Tibial artery (tissue), 4 donors: ENCODE results near the gene TAC4.
A peak's percentile ranks its signal among the peaks of the same experiment; 100 is the strongest.

Experiments
- DNase-seq, 2 donors: peaks; one replicate each; pipeline ENCODE4 v3.0.0-alpha.2; 2019
- H3K27ac ChIP-seq, 2 donors: fragments of 200-600 bp; sonication (generic) in 1 of 2; 1 replicate in 1 of 2; 2 replicates in 1 of 2; pipeline ENCODE4 v1.5.1; 2018 to 2019; ENCODE audit warnings: mild to moderate bottlenecking in 1 of 2
- H3K27me3 ChIP-seq, 2 donors: fragments of 200-600 bp; sonication (generic) in 1 of 2; one replicate each; pipeline versions ENCODE4 v1.5.1 to v1.6.0; 2016 to 2019
- H3K36me3 ChIP-seq, 3 donors: fragments of 200-600 bp; sonication (generic) in 2 of 3; one replicate each; pipeline ENCODE4 v1.5.1; 2016 to 2019; ENCODE audit warnings: mild to moderate bottlenecking in 2 of 3
- H3K4me1 ChIP-seq, 4 donors: fragments of 200-600 bp; sonication (generic) in 2 of 4; 1 replicate in 3 of 4; 2 replicates in 1 of 4; pipeline ENCODE4 v1.5.1; 2016 to 2019
- H3K4me3 ChIP-seq, 2 donors: fragments of 200-600 bp; sonication (generic) in 1 of 2; 1 replicate in 1 of 2; 2 replicates in 1 of 2; pipeline ENCODE4 v1.5.1; 2018 to 2019; ENCODE audit warnings: mild to moderate bottlenecking in 2 of 2
- H3K9me3 ChIP-seq, 3 donors: fragments of 200-600 bp; sonication (generic) in 1 of 3; one replicate each; pipeline ENCODE4 v1.5.1; 2016 to 2019
- intact Hi-C: fragments of 100-400 bp; cut with DNase I; formaldehyde crosslinking; loops from one replicate; pipeline ENCODE4 v1.15.0; 2023; ENCODE audit warnings: low total_unique reads
- TF ChIP-seq, protein P1 (sequence below), 2 experiments: fragments of 200-600 bp in 1 of 2; fragments of 450-650 bp in 1 of 2; IDR thresholded peaks; one replicate each; pipeline ENCODE4 v1.5.1; 2017 to 2019; ENCODE audit warnings: antibody characterized with exemption in 2 of 2, mild to moderate bottlenecking in 1 of 2, moderate library complexity in 1 of 2

TAC4 gene

DNA sequence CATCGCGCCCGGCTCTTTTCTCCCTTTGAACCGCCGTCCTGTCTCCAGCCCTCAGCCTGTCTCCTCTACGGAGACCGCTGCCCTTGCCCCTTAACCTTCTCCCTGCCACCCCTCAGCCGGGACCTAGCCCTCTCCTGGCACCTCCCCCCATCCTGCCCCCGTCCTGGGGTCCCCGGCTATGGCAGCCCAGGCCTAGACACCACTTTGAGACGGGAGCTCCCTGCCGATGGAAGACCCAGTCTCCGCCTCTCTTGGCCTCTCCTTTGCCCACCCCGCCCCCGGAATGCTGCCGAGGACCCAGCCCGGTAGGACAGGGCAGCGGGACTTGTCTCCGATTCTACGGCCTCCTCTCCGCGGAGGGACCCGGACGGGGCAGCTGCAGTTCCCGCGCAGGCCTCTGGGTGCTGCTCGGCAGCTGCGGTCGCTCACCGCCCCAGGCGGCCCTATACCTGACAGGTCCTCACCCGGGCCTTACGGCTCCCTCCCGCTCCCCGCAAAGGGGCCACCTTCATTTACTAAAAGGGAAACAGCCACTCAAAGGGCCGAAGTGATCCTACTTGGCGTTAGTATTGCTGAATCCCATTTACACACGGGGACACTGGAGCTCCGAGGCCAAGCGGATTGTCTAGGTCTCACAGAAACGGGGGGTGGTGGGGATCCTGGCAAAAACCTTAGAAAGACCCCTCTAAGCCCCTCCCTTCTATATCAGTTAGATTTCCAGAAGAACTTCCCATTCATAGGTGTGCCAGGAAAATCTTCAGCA is 32.6 kb upstream of the TAC4 start:
- H3K4me3 ChIP-seq: no peak overlapping the region

DNA sequence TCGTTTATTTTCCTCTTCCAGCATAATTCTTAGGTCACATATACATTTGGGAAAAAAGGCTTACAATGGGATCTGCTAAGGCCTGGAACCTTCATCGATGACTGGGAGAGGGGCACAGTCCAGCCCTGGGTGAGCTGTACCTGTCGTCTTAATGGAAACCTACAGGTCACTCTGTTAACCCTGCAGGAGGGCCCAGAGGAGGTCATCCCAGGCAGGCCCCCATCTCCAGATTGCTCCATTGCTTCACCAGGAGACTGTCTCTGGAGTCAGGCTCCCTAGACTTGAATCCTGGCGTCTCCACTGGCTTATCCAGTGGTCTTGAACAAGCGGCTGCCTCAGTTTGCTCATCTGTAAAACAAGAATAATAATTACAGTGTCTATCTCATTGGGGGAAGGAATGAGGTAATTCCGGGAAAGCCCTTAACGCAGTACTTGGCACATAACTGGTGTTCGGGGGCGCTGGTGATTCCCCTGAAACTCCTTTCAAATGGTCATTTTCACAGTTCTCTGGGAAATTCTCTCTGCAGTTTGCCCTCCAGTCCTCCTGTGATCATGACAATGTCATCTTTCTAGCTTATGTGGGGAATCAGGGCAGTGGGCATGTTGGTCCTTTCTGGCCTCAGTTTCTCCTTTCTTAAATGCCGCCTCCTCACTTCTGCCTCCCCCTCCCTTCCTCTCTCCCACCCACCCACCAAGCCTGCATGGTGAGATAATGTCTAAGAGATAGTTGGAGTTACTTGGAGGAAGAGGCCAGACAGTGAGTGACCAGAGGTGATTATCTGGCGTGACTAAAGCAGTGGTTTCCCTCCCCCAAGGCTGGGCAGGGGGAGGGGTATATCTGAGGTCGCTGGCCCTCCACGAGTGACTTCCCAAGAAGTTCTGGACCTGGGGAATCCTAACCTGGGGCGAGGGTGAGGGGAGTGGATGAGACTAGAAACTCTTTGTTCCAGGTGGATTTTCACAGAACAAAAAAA is 31.3 kb upstream of the TAC4 start:
- Histone ChIP-seq H3K27me3 (peaks cover 0 to 36% of the 10 kb centered on the region in 2 donors), H3K9me3 (no peaks in the 10 kb centered on the region), H3K4me1 (peaks cover 0 to 7% (median 7%) of the 10 kb centered on the region in 4 donors), H3K27ac (no peak overlapping the region), H3K4me3 (no peak overlapping the region), H3K36me3 (no peaks in the 10 kb centered on the region)
- TF ChIP-seq, protein P1, sequence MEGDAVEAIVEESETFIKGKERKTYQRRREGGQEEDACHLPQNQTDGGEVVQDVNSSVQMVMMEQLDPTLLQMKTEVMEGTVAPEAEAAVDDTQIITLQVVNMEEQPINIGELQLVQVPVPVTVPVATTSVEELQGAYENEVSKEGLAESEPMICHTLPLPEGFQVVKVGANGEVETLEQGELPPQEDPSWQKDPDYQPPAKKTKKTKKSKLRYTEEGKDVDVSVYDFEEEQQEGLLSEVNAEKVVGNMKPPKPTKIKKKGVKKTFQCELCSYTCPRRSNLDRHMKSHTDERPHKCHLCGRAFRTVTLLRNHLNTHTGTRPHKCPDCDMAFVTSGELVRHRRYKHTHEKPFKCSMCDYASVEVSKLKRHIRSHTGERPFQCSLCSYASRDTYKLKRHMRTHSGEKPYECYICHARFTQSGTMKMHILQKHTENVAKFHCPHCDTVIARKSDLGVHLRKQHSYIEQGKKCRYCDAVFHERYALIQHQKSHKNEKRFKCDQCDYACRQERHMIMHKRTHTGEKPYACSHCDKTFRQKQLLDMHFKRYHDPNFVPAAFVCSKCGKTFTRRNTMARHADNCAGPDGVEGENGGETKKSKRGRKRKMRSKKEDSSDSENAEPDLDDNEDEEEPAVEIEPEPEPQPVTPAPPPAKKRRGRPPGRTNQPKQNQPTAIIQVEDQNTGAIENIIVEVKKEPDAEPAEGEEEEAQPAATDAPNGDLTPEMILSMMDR (IDR thresholded peaks at IDR 0.05): no peak
- intact Hi-C loops: no loop called here
- no peak for DNase-seq

More for the DNA sequence above, 32.6 kb upstream of the TAC4 start:
- peaks cover 0 to 36% of the 10 kb centered on the region in 2 donors for H3K27me3 ChIP-seq
- H3K27ac ChIP-seq: no peak overlapping the region
- intact Hi-C loops: loop anchor here (2.0 kb wide), 1 partner anchor 116 kb away; no protein-coding TSS in a partner anchor
- H3K4me1 ChIP-seq: peaks cover 0 to 7% (median 7%) of the 10 kb centered on the region in 4 donors
- TF ChIP-seq, protein P1 (IDR thresholded peaks at IDR 0.05): peak; percentile 96 to 99
- DNase-seq: peak in 1 of 2 donors; percentile 55
- H3K36me3 ChIP-seq: no peaks in the 10 kb centered on the region
- no peaks in the 10 kb centered on the region for H3K9me3 ChIP-seq

DNA sequence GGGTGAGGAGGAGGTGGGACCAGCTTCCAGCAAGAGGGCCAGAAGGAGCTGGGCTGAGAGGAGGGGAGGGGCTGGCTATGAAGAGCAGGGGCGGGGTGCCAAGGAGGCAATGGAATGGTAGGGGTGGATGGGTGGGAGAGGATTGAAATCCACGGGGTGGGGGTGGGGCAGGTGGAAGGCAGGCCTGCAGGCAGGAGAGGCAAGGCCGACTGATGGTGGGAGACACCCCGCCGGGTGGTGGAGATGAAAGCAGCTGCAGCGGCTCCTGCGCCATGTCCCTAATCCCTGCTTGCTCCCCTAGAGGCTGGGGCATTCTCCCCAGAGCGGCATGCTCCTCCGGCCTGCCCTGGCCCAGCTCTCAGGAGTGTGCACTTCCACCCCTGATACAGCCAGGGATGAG is 27.8 kb upstream of the TAC4 start:
- Histone ChIP-seq H3K9me3 (no peaks in the 10 kb centered on the region), H3K27ac (no peak overlapping the region), H3K4me3 (no peak overlapping the region), H3K27me3 (peaks cover 0 to 12% of the 10 kb centered on the region in 2 donors), H3K36me3 (no peaks in the 10 kb centered on the region), H3K4me1 (peaks cover 0 to 6% (median 6%) of the 10 kb centered on the region in 4 donors)
- DNase-seq: no peak
- TF ChIP-seq, protein P1 (IDR thresholded peaks at IDR 0.05): no peak
- intact Hi-C loops: no loop called here

DNA sequence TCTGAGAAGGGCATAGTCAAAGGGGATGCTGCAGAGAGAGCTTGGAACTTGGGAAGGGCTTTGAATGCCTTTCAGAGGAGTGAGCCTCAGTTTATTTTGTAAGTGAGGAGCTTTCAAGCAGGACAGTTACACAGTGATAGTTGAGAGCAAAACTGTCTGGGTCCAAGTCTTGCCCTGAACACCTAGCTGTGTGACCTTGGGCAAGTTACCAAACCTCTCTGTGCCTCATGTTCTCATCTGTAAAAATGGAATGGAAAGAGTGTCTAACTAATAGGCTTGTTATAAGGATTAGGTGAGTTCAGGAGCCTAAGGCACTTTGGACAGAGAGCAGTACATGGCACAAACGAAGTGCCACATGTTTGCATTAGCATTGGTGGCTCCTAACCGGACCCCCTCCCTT is 27.0 kb upstream of the TAC4 start:
- TF ChIP-seq, protein P1 (IDR thresholded peaks at IDR 0.05): no peak
- Histone ChIP-seq H3K9me3 (no peaks in the 10 kb centered on the region), H3K27ac (no peak overlapping the region), H3K27me3 (peaks cover 0 to 4% of the 10 kb centered on the region in 2 donors), H3K36me3 (no peaks in the 10 kb centered on the region), H3K4me3 (no peak overlapping the region), H3K4me1 (no peaks in the 10 kb centered on the region)
- no peak for DNase-seq
- intact Hi-C loops: no loop called here

DNA sequence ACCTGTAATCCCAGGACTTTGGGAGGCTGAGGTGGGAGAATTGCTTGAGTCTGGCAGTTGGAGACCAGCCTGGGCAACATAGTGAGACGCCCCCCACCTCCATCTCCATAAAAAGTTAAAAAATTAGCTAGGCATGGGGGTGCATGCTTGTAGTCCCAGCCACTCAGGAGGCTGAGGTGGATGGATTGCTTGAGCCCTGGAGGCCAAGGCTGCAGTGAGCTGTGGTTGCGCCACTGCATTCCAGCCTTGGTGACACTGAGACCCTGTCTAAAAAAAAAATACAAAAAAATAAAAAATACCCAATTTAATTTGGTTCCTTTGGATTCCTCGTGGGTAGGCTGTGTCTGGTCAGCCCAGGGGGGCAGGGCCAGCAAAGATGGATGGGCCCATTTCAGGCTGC is 26.1 kb upstream of the TAC4 start:
- H3K9me3 ChIP-seq: no peaks in the 10 kb centered on the region
- H3K27me3 ChIP-seq: no peaks in the 10 kb centered on the region
- H3K4me3 ChIP-seq: no peak overlapping the region
- no peak overlapping the region for H3K27ac ChIP-seq
- DNase-seq: no peak
- no peaks in the 10 kb centered on the region for H3K4me1 ChIP-seq
- H3K36me3 ChIP-seq: no peaks in the 10 kb centered on the region
- intact Hi-C loops: no loop called here
- TF ChIP-seq, protein P1 (IDR thresholded peaks at IDR 0.05): no peak
